Ovary (tissue), 9 donors: ENCODE data around the gene KAT6B. TPM values are rescaled to one million over a fixed set of nuclear protein-coding genes. Genes with fewer than 3 reads are reported as not detected.

Source experiments
- DNase-seq, 5 donors: peaks; one replicate each; pipeline ENCODE4 v3.0.0-alpha.2; 2019 to 2020
- H3K27ac ChIP-seq, 2 donors: fragments of 200-600 bp; one replicate each; pipeline versions ENCODE4 v1.5.1 to v1.8.0; 2019 to 2022
- H3K27me3 ChIP-seq: fragments of 200-600 bp; one replicate; pipeline ENCODE4 v1.8.0; 2022
- H3K36me3 ChIP-seq: fragments of 200-600 bp; sonication (generic); one replicate; pipeline ENCODE4 v1.5.1; 2019
- H3K4me1 ChIP-seq: one replicate; pipeline ENCODE4 v1.8.1; 2013; ENCODE audit warnings: mild to moderate bottlenecking, moderate library complexity; ENCODE audit not compliant: insufficient read depth
- H3K4me3 ChIP-seq: fragments of 200-600 bp; sonication (generic); one replicate; pipeline ENCODE4 v1.5.1; 2017
- H3K9me3 ChIP-seq, 2 donors: fragments of 200-600 bp in 1 of 2; sonication (generic) in 1 of 2; one replicate each; pipeline versions ENCODE4 v1.5.1 to v1.8.1; 2013 to 2019; ENCODE audit warnings: mild to moderate bottlenecking in 1 of 2, moderate library complexity in 1 of 2
- CTCF ChIP-seq, 3 donors: fragments of 450-650 bp in 2 of 3; fragments of 200-600 bp in 1 of 3; IDR thresholded peaks; one replicate each; pipeline versions ENCODE4 v1.5.1 to v1.8.0; 2016 to 2022; ENCODE audit warnings: antibody characterized with exemption in 3 of 3, mild to moderate bottlenecking in 1 of 3
- EP300 ChIP-seq: sonication (generic); formaldehyde crosslinking; IDR thresholded peaks from one replicate; pipeline ENCODE4 v1.6.1; 2017; ENCODE audit warnings: antibody characterized with exemption
- POLR2A ChIP-seq: fragments of 450-650 bp; IDR thresholded peaks from one replicate; pipeline ENCODE4 v1.6.1; 2017; ENCODE audit warnings: antibody characterized with exemption, mild to moderate bottlenecking, moderate library complexity
- WGBS, 3 donors: extraction: QIAGEN DNeasy Blood & Tissue Kit in 1 of 3; methylation state at CpG; one replicate each; pipeline versions ENCODE4 v1.1.5 to v1.1.7; 2013 to 2017; 5-methylcytosine and 5-hydroxymethylcytosine counted together
- intact Hi-C, 4 donors: fragments of 100-400 bp; cut with DNase I; formaldehyde crosslinking; loops; one replicate each; pipeline versions ENCODE4 v1.11.0 to v1.15.1; 2022 to 2023
- polyA plus RNA-seq, 2 donors: library from polyadenylated mRNA; stranded (reverse); fragments of 200-250 nt in 1 of 2; fragments of 350-450 nt in 1 of 2; fragmentation: Illumina TruSeq in 1 of 2; extraction: RNeasy Lipid Tissue Mini Kit (QIAGEN cat#74804) in 1 of 2; gene quantifications; one replicate each; pipeline ENCODE4 v1.2.3, GENCODE V29; 2013 to 2014
- total RNA-seq, 7 donors: library from RNA; depleted of rRNA in 2 of 7; stranded (reverse); fragments of >200 nt in 2 of 7; fragmentation: NEBNext Ultra II Directional in 3 of 7; extraction: Animal tissue kit (Norgen Biotek cat#: 25700) in 3 of 7; gene quantifications; one replicate each; pipeline versions ENCODE4 v1.1.0 to v1.2.4, GENCODE V29; 2016 to 2023
- donor health status: DM: no; HTN: no; CAD: no; lungs with moderate emphysema.
- donor health status: DM: no; HTN: no; CAD: no.
- donor health status: Bipolar disorder and iron deficiency.
- donor health status: DM: yes; HTN: yes; CAD: no.
- donor health status: DM: no; HTN: no; CAD: no.
- donor health status: DM: yes; HTN: yes; CAD: no.

Gene KAT6B
- total and polyA plus RNA-seq, 9 donors: 14.9 to 61.6 (median 49.2) TPM

- Histone ChIP-seq H3K4me1 (peaks cover 8% of the 10 kb centered on the region), H3K36me3 (no peaks in the 10 kb centered on the region), H3K4me3 (no peak overlapping the region), H3K27me3 (no peaks in the 10 kb centered on the region), H3K27ac (no peak overlapping the region), H3K9me3 (no peaks in the 10 kb centered on the region)
- 85 to 86% (median 85%) methylated on average over 8 of the region's 8 CpGs for WGBS, 3 donors
- no peak for TF ChIP-seq CTCF (IDR thresholded peaks at IDR 0.05)
- TF ChIP-seq EP300: no peak
- no peak for TF ChIP-seq POLR2A
- intact Hi-C loops: no loop called here
- DNase-seq: no peak
Observed at GRCh38 chr10:75032813-75033212, 206.4 kb downstream of the KAT6B start.

- Histone ChIP-seq H3K27me3 (no peaks in the 10 kb centered on the region), H3K27ac (no peak overlapping the region), H3K36me3 (no peaks in the 10 kb centered on the region), H3K4me3 (no peak overlapping the region), H3K9me3 (no peaks in the 10 kb centered on the region), H3K4me1 (peaks cover 8% of the 10 kb centered on the region)
- WGBS, 3 donors: 86 to 91% (median 88%) methylated on average over 15 of the region's 15 CpGs
- peak in 1 of 5 donors; percentile 17 for DNase-seq
- TF ChIP-seq POLR2A (no peak), CTCF (IDR thresholded peaks at IDR 0.05) (no peak), EP300 (no peak)
- intact Hi-C loops: no loop called here
Observed at GRCh38 chr10:75033399-75034130, 207.2 kb downstream of the KAT6B start.

- Histone ChIP-seq H3K36me3 (no peaks in the 10 kb centered on the region), H3K4me3 (no peak overlapping the region), H3K27me3 (no peaks in the 10 kb centered on the region), H3K4me1 (peaks cover 10% of the 10 kb centered on the region), H3K9me3 (no peaks in the 10 kb centered on the region), H3K27ac (no peak overlapping the region)
- TF ChIP-seq EP300: no peak
- TF ChIP-seq POLR2A: no peak
- no peak for TF ChIP-seq CTCF (IDR thresholded peaks at IDR 0.05)
- WGBS, 3 donors: 78 to 81% (median 78%) methylated on average over 5 of the region's 5 CpGs
- intact Hi-C loops: no loop called here
- peak in 1 of 5 donors; percentile 4 for DNase-seq
Observed at GRCh38 chr10:75034131-75034512, 207.7 kb downstream of the KAT6B start.

- Histone ChIP-seq H3K9me3 (no peaks in the 10 kb centered on the region), H3K27me3 (no peaks in the 10 kb centered on the region), H3K4me1 (peaks cover 8% of the 10 kb centered on the region), H3K27ac (no peak overlapping the region), H3K4me3 (no peak overlapping the region), H3K36me3 (no peaks in the 10 kb centered on the region)
- peak in 1 of 5 donors; percentile 5 for DNase-seq
- WGBS, 3 donors: 75 to 87% (median 79%) methylated on average over 14 of the region's 14 CpGs
- intact Hi-C loops: no loop called here
- TF ChIP-seq CTCF (IDR thresholded peaks at IDR 0.05) (no peak), POLR2A (no peak), EP300 (no peak)
Observed at GRCh38 chr10:75034714-75035258, 208.4 kb downstream of the KAT6B start.
